ENCODE measurements around the gene MORC1.

Gene MORC1

GRCh38 chr3:109149078-109149477, 31.1 kb upstream of the MORC1 start:
- H3F3A ChIP-seq (ENCODE audit: insufficient read depth, low read length) = no peaks in the 10 kb centered on the region
- no peaks in the 10 kb centered on the region for H3K4me1 ChIP-seq (ENCODE audit: low read length)
- no peaks in the 10 kb centered on the region for H3K36me3 ChIP-seq (replicated peaks; ENCODE audit: insufficient read depth, low read length)
- no peaks in the 10 kb centered on the region for H3K9me2 ChIP-seq (replicated peaks; ENCODE audit: insufficient read depth, low read length)
- H3K79me2 ChIP-seq (ENCODE audit: low read length) = no peaks in the 10 kb centered on the region
- no peak overlapping the region for H3K4me2 ChIP-seq (ENCODE audit: low read depth, low read length)
- no peak for DNase-seq
- no peak overlapping the region for H2AFZ ChIP-seq (ENCODE audit: low read length)
- no peaks in the 10 kb centered on the region for H3K27me3 ChIP-seq (replicated peaks; ENCODE audit: insufficient read depth, low read length)
- no peak overlapping the region for H3K27ac ChIP-seq (ENCODE audit: low read length)
- no peak overlapping the region for H3K9ac ChIP-seq (ENCODE audit: low read length)
- H4K20me1 ChIP-seq (ENCODE audit: insufficient read depth, low read length) = no peaks in the 10 kb centered on the region
- TF ChIP-seq CTCF (IDR thresholded peaks at IDR 0.05; ENCODE audit: low read length) (no peak), EZH2phosphoT487 (IDR thresholded peaks at IDR 0.05; ENCODE audit: low read length) (no peak), EZH2 (optimal IDR thresholded peaks at IDR 0.05; ENCODE audit: low read depth, low read length) (no peak)
- H3K9me3 ChIP-seq (replicated peaks; ENCODE audit: insufficient read depth, low read length) = no peaks in the 10 kb centered on the region
- H3K4me3 ChIP-seq (ENCODE audit: low read length) = no peak overlapping the region

- H3K36me3 ChIP-seq (replicated peaks; ENCODE audit: insufficient read depth, low read length) = no peaks in the 10 kb centered on the region
- no peaks in the 10 kb centered on the region for H3K79me2 ChIP-seq (ENCODE audit: low read length)
- no peak overlapping the region for H3K27ac ChIP-seq (ENCODE audit: low read length)
- H2AFZ ChIP-seq (ENCODE audit: low read length) = no peak overlapping the region
- H3K4me3 ChIP-seq (ENCODE audit: low read length) = no peak overlapping the region
- no peak overlapping the region for H3K4me2 ChIP-seq (ENCODE audit: low read depth, low read length)
- no peaks in the 10 kb centered on the region for H3K4me1 ChIP-seq (ENCODE audit: low read length)
- DNase-seq = no peak
- no peaks in the 10 kb centered on the region for H3K9me2 ChIP-seq (replicated peaks; ENCODE audit: insufficient read depth, low read length)
- no peaks in the 10 kb centered on the region for H3K9me3 ChIP-seq (replicated peaks; ENCODE audit: insufficient read depth, low read length)
- no peaks in the 10 kb centered on the region for H4K20me1 ChIP-seq (ENCODE audit: insufficient read depth, low read length)
- H3K9ac ChIP-seq (ENCODE audit: low read length) = no peak overlapping the region
- H3K27me3 ChIP-seq (replicated peaks; ENCODE audit: insufficient read depth, low read length) = no peaks in the 10 kb centered on the region
- no peak for TF ChIP-seq CTCF (IDR thresholded peaks at IDR 0.05; ENCODE audit: low read length)
- TF ChIP-seq EZH2phosphoT487 (IDR thresholded peaks at IDR 0.05; ENCODE audit: low read length) = no peak
- TF ChIP-seq EZH2 (optimal IDR thresholded peaks at IDR 0.05; ENCODE audit: low read depth, low read length) = no peak
- no peaks in the 10 kb centered on the region for H3F3A ChIP-seq (ENCODE audit: insufficient read depth, low read length)
Measured at GRCh38 chr3:109143646-109144045, 25.7 kb upstream of the MORC1 start.

GRCh38 chr3:109140318-109140717, 22.4 kb upstream of the MORC1 start:
- Histone ChIP-seq H3K27me3 (replicated peaks; ENCODE audit: insufficient read depth, low read length) (no peaks in the 10 kb centered on the region), H3K79me2 (ENCODE audit: low read length) (no peaks in the 10 kb centered on the region), H3K27ac (ENCODE audit: low read length) (no peak overlapping the region), H2AFZ (ENCODE audit: low read length) (no peak overlapping the region), H3F3A (ENCODE audit: insufficient read depth, low read length) (no peaks in the 10 kb centered on the region), H3K4me1 (ENCODE audit: low read length) (no peaks in the 10 kb centered on the region), H3K4me3 (ENCODE audit: low read length) (no peak overlapping the region), H4K20me1 (ENCODE audit: insufficient read depth, low read length) (no peaks in the 10 kb centered on the region), H3K4me2 (ENCODE audit: low read depth, low read length) (no peak overlapping the region), H3K9me3 (replicated peaks; ENCODE audit: insufficient read depth, low read length) (no peaks in the 10 kb centered on the region), H3K36me3 (replicated peaks; ENCODE audit: insufficient read depth, low read length) (no peaks in the 10 kb centered on the region), H3K9me2 (replicated peaks; ENCODE audit: insufficient read depth, low read length) (no peaks in the 10 kb centered on the region), H3K9ac (ENCODE audit: low read length) (no peak overlapping the region)
- no peak for DNase-seq
- TF ChIP-seq EZH2 (optimal IDR thresholded peaks at IDR 0.05; ENCODE audit: low read depth, low read length) (no peak), EZH2phosphoT487 (IDR thresholded peaks at IDR 0.05; ENCODE audit: low read length) (no peak)

- Histone ChIP-seq H3F3A (ENCODE audit: insufficient read depth, low read length) (no peaks in the 10 kb centered on the region), H3K4me3 (ENCODE audit: low read length) (no peak overlapping the region), H3K9ac (ENCODE audit: low read length) (no peak overlapping the region), H3K27me3 (replicated peaks; ENCODE audit: insufficient read depth, low read length) (no peaks in the 10 kb centered on the region), H3K4me1 (ENCODE audit: low read length) (no peaks in the 10 kb centered on the region), H3K4me2 (ENCODE audit: low read depth, low read length) (no peak overlapping the region), H3K9me3 (replicated peaks; ENCODE audit: insufficient read depth, low read length) (no peaks in the 10 kb centered on the region), H2AFZ (ENCODE audit: low read length) (no peak overlapping the region), H3K79me2 (ENCODE audit: low read length) (no peaks in the 10 kb centered on the region), H3K9me2 (replicated peaks; ENCODE audit: insufficient read depth, low read length) (no peaks in the 10 kb centered on the region), H3K27ac (ENCODE audit: low read length) (no peak overlapping the region), H4K20me1 (ENCODE audit: insufficient read depth, low read length) (no peaks in the 10 kb centered on the region), H3K36me3 (replicated peaks; ENCODE audit: insufficient read depth, low read length) (no peaks in the 10 kb centered on the region)
- TF ChIP-seq EZH2phosphoT487 (IDR thresholded peaks at IDR 0.05; ENCODE audit: low read length) (no peak), EZH2 (optimal IDR thresholded peaks at IDR 0.05; ENCODE audit: low read depth, low read length) (no peak)
- DNase-seq = no peak
Measured at GRCh38 chr3:109137761-109138160, 19.8 kb upstream of the MORC1 start.
